GM19328 (cell line): ENCODE data around the gene RXFP3.
A peak's percentile ranks its signal among the peaks of the same experiment; 100 is the strongest.
"Not testable (repeated sequence)": the region's sequence is repeated elsewhere in the genome, so short reads cannot be mapped to it uniquely, and the experiment has no call there.

ENCODE experiments used
- ATAC-seq: cut with Tn5 transposase; IDR thresholded peaks from one replicate; pipeline ENCODE4 v1.9.1; 2021; ENCODE audit warnings: mild to moderate bottlenecking, moderate library complexity; ENCODE audit not compliant: unreplicated experiment

RXFP3 gene, protein sequence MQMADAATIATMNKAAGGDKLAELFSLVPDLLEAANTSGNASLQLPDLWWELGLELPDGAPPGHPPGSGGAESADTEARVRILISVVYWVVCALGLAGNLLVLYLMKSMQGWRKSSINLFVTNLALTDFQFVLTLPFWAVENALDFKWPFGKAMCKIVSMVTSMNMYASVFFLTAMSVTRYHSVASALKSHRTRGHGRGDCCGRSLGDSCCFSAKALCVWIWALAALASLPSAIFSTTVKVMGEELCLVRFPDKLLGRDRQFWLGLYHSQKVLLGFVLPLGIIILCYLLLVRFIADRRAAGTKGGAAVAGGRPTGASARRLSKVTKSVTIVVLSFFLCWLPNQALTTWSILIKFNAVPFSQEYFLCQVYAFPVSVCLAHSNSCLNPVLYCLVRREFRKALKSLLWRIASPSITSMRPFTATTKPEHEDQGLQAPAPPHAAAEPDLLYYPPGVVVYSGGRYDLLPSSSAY

GRCh38 chr5:33936381-33937016 lies at the start of gene RXFP3:
Gene RXFP3 (plus strand): TSS chr5:33936386. CDS start chr5:33936741, 355 bp downstream.
- ATAC-seq: no peak

DNA sequence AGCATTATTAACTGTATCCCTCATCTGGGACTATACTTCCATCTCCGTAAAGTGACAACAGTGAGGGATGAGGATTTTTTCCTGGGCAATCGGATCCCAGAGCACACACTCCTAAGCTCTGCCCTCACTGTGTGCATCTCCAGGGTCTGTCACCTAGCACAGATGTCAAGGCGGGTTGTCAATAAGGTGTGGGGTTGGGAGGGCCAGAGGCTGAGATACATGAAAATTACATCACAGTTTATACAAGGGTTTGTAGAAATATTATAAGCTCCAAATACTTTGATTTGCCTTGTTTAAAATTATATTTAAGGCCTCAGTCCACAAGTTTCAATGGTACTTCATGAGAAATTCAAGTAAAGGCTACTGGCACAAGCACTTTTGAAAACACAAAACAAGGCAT lies 48.9 kb upstream of the RXFP3 start:
- ATAC-seq: no peak

- ATAC-seq: no peak
Observed at GRCh38 chr5:33888587-33888986, 47.6 kb upstream of the RXFP3 start.

DNA sequence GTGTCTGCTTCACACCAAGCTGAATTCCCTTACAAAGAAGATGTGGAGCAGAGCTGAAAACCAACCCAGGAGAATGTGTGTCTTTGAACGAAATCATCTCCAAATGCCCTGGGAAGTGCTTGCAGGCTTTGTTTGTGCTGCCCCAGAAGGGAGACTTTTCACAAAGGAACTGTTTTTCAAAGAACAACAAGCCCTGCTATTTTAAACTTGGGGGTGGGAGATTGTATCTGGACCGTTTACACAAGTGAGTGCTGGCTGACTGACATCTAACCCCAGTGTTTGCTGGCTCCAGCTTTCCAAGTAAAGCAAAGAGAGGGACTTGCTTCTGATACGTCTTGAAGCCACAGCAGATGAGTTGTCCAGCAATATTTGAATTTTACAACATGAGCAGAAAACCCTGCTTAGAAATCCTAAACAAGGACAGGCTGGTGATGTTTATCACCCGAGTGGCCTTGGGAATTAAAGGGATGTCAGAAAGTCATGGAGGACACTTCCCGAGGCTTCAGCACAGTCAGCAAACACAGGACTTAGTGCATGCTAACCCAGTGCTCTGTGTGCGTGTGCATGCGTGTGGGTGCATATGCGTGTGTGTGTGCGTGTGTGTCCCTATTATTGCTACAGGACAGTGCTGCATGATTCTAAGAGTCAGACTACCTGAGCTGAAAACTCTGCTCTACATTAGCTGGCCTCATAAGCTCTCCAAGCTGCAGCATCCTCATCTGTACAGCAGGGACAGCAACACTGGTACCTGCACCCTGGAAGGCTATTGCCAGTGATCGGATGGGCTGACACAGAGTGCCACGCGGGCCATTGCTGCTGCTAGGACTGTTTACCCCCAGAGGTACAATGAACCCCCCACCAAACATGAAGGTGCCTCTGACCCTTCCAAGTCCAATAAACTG lies 45.8 kb upstream of the RXFP3 start:
- ATAC-seq: no peak

DNA sequence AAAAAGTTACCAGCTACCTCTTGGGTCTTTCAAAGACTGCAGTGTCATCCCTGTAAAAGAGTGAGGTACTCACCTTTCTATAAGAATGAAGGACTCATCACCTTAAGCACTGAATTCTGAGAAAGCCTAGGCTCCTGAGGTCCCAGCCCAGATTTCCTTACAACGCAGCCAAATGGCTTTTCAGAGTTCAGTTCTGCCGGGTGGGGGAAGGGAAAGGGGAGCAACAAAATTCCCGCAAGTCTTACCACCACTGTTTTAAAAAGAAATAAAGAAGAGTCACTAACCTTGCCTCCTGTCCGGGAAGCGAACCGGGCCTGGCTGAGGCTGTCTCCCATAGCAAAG lies 44.8 kb upstream of the RXFP3 start:
- ATAC-seq: no peak

GRCh38 chr5:33891788-33892619 lies 44.2 kb upstream of the RXFP3 start, which contains the start of gene ADAMTS12:
Gene ADAMTS12 (minus strand): TSS chr5:33891990. CDS start chr5:33891856, 134 bp downstream.
- peak; percentile 43 for ATAC-seq

DNA sequence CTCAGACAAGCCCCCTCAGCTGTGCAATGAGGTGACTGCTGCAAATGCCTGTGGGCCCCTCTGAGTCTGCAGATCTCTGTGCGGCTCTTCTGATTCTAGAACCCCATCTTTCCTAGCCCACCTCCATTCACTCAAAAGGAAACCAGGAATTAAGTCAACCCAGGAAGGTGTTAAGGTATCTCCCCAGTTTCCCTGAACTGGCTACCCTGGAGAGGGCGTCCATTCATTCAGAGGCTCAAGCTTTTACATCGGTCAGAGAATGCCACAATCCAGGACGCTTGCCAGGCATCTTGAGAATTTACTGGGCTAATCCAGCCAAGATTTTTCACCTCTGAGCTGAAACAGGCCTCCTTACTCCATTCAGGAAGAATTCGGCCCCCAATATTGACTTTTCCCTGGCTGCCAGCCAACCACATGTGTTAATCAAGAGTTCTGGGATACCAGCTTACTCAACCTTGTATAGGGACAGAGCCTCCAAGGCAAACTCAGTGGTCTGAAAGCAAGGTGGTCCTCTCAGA lies 43.5 kb upstream of the RXFP3 start:
- no peak for ATAC-seq

GRCh38 chr5:33894566-33894965 lies 41.6 kb upstream of the RXFP3 start:
- ATAC-seq: no peak

- ATAC-seq: no peak
Observed at GRCh38 chr5:33901156-33901555, 35.0 kb upstream of the RXFP3 start.

DNA sequence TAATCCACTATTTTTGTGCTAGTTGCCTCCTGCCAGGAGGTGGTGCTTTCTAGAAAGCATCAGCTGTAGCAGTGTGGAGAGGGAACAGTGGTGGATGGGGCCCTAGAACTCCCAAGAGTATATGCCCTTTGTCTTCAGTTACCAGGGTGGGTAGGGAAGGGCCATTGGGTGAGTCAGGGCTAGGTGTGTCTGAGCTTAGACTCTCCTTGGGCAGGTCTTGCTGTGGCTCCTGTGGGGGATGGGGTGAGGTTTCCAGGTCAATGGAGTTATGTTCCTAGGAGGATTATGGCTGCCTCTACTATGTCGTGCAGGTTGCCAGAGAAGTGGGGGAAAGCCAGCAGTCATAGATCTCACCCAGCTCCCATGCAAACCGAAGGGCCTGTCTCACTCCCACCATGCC lies 33.1 kb upstream of the RXFP3 start:
- no peak for ATAC-seq

DNA sequence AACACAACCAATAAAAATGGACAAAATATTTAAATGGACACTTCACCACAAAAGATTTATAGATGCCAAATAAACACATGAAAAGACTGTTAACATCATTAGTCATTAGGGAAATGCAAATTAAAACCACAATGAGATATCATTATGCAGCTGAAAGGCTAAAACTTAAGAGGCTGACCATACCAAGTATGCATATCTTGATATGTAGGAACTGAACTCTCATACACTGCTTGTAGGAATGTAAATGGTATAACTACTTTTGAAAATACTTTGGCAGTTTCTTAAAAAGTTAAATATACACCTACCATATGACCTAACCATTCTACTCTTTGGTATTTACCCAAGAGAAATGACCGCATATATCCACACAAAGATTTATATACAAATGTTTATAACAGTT lies 30.8 kb upstream of the RXFP3 start:
- ATAC-seq: no peak

- ATAC-seq: not testable (repeated sequence)
Observed at GRCh38 chr5:33906248-33906647, 29.9 kb upstream of the RXFP3 start.

DNA sequence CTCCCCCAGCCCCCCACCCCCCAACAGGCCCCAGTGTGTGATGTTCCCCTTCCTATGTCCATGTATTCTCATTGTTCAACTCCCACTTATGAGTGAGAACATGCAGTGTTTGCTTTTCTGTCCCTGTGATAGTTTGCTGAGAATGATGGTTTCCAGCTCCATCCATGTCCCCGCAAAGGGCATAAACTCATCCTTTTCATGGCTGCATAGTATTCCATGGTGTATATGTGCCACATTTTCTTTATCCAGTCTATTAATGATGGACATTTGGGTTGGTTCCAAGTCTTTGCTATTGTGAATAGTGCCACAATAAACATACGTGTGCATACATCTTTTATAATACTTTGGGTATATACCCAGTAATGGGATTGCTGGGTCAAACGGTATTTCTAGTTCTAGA lies 21.3 kb upstream of the RXFP3 start:
- ATAC-seq: not testable (repeated sequence)

GRCh38 chr5:33921002-33921401 lies 15.2 kb upstream of the RXFP3 start:
- no peak for ATAC-seq

DNA sequence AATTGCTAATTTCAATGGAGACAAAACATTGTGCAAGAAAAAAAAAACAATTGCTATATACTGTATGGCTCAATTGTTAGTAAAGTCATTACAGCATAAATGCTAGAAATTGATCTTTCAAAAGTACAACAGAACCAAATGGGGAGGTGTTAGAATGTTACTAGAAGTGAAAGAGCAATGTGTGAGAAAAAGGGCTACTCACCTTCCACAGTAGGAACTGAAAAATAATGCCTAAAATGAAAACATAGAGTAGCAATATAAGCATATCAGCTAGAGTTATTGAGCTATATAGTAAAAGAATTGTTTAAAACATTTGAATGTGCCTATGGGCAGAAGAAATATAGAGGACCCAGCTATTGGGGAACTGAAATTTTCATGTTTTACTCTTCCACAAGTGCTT lies 10.9 kb upstream of the RXFP3 start:
- no peak for ATAC-seq

- no peak for ATAC-seq
Observed at GRCh38 chr5:33927685-33928084, 8.5 kb upstream of the RXFP3 start.

DNA sequence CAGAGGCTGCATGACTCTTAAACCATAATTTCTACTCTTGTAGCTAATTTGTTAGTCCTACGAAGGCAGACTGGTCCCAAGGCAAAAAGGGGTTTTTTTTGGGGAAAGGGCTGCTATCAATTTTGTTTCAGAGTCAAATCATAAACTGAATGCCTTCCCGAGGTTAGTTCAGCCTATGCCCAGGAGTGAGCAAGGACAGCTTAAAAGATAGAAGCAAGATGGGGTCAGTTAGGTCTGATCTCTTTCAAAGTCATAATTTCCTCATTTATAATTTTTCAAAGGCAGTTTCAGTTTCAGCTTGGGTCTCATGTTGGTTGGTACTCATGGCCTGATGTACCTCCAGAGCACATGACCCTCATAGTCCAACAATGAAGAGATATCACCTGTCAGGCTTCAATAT lies 7.9 kb upstream of the RXFP3 start:
- ATAC-seq: no peak

DNA sequence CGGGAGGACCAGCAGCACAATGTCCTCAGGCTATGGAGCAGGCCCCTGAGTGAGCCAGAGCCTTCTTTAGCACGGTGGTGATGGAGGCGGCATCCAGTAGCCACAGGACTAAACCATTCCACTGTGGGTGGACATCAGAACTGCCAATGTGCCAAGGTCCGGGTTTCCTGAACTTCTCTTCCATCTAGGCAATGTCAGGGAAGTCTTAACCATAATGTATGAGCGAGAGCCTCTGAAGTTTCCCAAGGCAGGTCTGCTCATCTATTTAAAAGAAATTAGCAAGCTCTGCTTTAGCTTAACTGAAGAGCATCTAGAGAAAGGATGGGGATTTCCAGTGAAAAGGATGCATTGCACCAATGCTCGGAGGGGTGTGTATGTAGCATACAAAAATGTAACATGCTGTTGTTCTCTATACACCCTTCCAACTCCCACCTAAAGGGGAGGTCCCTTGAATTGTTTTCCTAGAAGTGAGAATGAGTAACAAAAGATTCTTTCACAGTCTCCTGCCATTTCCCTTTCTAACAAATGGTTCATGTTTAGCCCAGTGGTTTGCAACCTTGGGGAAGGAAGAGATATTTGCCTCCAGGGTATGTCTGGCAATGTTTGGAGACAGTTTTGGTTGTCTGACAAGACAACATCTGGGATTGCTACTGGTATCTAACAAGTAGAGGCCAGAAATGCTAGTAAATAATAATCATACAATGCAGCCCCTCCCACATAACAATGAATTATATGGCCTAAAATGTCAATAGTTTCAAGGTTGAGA lies 6.1 kb upstream of the RXFP3 start:
- ATAC-seq: no peak

DNA sequence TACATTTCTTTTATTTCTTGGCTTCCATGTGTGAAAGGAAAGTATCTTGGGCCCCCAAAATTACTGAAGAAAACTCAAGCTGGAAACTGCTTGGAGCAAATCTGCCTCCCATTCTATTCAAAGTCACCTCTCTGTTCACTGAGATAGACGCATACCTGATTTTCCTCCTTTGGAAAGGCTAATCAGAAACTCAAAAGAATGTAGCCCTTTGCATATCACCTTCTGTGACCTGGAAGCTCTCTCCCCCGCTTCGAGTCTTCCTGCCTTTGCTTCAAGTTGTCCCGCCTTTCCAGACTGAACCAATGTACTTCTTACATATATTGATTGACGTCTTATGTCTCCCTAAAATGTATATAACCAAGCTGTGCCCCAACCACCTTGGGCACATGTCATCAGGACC lies 5.0 kb upstream of the RXFP3 start:
- ATAC-seq: no peak
